Mesenchymal stem cell (in vitro differentiated cells and primary cell): ENCODE results near the gene PODXL.

Experiments
- DNase-seq: peaks from one replicate; pipeline ENCODE4 v3.0.0-alpha.2; 2013
- H2AFZ ChIP-seq: one replicate; pipeline ENCODE4 v1.6.1; 2013; ENCODE audit warnings: low read depth, mild to moderate bottlenecking, control low read depth, inconsistent platforms, low read length, moderate library complexity
- H2AK5ac ChIP-seq: 2 replicates; pipeline ENCODE4 v1.6.1; 2013; ENCODE audit warnings: low read length, moderate library complexity, mild to moderate bottlenecking, inconsistent platforms; ENCODE audit not compliant: severe bottlenecking
- H2BK120ac ChIP-seq: one replicate; pipeline ENCODE4 v1.6.1; 2013; ENCODE audit warnings: low read depth, mild to moderate bottlenecking, inconsistent platforms, low read length, moderate library complexity
- H2BK12ac ChIP-seq, 2 experiments: one replicate each; pipeline ENCODE4 v1.6.1; 2013; ENCODE audit warnings: inconsistent platforms in 2 of 2, low read length in 2 of 2, mild to moderate bottlenecking in 2 of 2, moderate library complexity in 2 of 2, control low read depth in 1 of 2
- H2BK15ac ChIP-seq: one replicate; pipeline ENCODE4 v1.6.1; 2013; ENCODE audit warnings: mild to moderate bottlenecking, low read depth, inconsistent platforms; ENCODE audit not compliant: poor library complexity, severe bottlenecking
- H2BK5ac ChIP-seq: 2 replicates; pipeline ENCODE4 v1.6.1; 2013; ENCODE audit warnings: low read depth, mild to moderate bottlenecking, low read length, control low read depth, inconsistent platforms; ENCODE audit not compliant: poor library complexity, severe bottlenecking
- H3K14ac ChIP-seq, 2 experiments: one replicate each; pipeline ENCODE4 v1.6.1; 2013; ENCODE audit warnings: inconsistent platforms in 2 of 2, low read length in 2 of 2, control low read depth in 1 of 2, mild to moderate bottlenecking in 1 of 2, moderate library complexity in 1 of 2
- H3K18ac ChIP-seq, 2 experiments: one replicate each; pipeline ENCODE4 v1.6.1; 2013; ENCODE audit warnings: inconsistent platforms in 2 of 2, low read length in 2 of 2, control low read depth in 1 of 2, low read depth in 1 of 2, mild to moderate bottlenecking in 1 of 2
- H3K23ac ChIP-seq, 2 experiments: one replicate each; pipeline ENCODE4 v1.6.1; 2013; ENCODE audit warnings: inconsistent platforms in 2 of 2, low read length in 2 of 2, mild to moderate bottlenecking in 2 of 2, moderate library complexity in 2 of 2, control low read depth in 1 of 2
- H3K27ac ChIP-seq: 2 replicates; pipeline ENCODE4 v1.5.1; 2013; ENCODE audit warnings: mild to moderate bottlenecking, moderate library complexity, low read length, control low read depth, inconsistent platforms; ENCODE audit not compliant: poor library complexity, severe bottlenecking
- H3K27me3 ChIP-seq, 2 experiments: 2 replicates each; pipeline versions ENCODE4 v1.6.1 to v1.7.0; 2013; ENCODE audit warnings: low read length in 2 of 2, mild to moderate bottlenecking in 2 of 2, moderate library complexity in 2 of 2, control low read depth in 1 of 2, inconsistent platforms in 1 of 2; ENCODE audit not compliant: control insufficient read depth in 1 of 2, insufficient read depth in 1 of 2
- H3K36me3 ChIP-seq, 2 experiments: 2 replicates each; pipeline versions ENCODE4 v1.6.1 to v1.7.0; 2013; ENCODE audit warnings: low read length in 2 of 2, control low read depth in 1 of 2, inconsistent platforms in 1 of 2, low read depth in 1 of 2, mild to moderate bottlenecking in 1 of 2; ENCODE audit not compliant: insufficient read depth in 2 of 2, control insufficient read depth in 1 of 2
- H3K4ac ChIP-seq, 2 experiments: one replicate each; pipeline ENCODE4 v1.6.1; 2013; ENCODE audit warnings: inconsistent platforms in 2 of 2, low read length in 2 of 2, mild to moderate bottlenecking in 2 of 2, moderate library complexity in 2 of 2, control low read depth in 1 of 2, low read depth in 1 of 2
- H3K4me1 ChIP-seq: 2 replicates; pipeline ENCODE4 v1.6.1; 2013; ENCODE audit warnings: low read depth, low read length, control low read depth; ENCODE audit not compliant: control insufficient read depth, insufficient read depth
- H3K4me2 ChIP-seq: 2 replicates; pipeline ENCODE4 v1.6.1; 2013; ENCODE audit warnings: low read length, mild to moderate bottlenecking, inconsistent platforms; ENCODE audit not compliant: poor library complexity, severe bottlenecking
- H3K4me3 ChIP-seq, 2 experiments: 2 replicates each; pipeline versions ENCODE4 v1.5.1 to v1.7.0; 2013; ENCODE audit warnings: low read length in 2 of 2, mild to moderate bottlenecking in 2 of 2, control low read depth in 1 of 2, low read depth in 1 of 2; ENCODE audit not compliant: insufficient read depth in 1 of 2
- H3K79me1 ChIP-seq: replicated peaks from 2 replicates; pipeline ENCODE4 v1.6.1; 2013; ENCODE audit warnings: mild to moderate bottlenecking, control low read depth, low read length, inconsistent platforms; ENCODE audit not compliant: poor library complexity, severe bottlenecking
- H3K9ac ChIP-seq: 2 replicates; pipeline ENCODE4 v1.7.0; 2013; ENCODE audit warnings: mild to moderate bottlenecking, low read length, moderate library complexity
- H3K9me3 ChIP-seq: 2 replicates; pipeline ENCODE4 v1.7.0; 2013; ENCODE audit warnings: mild to moderate bottlenecking, low read length; ENCODE audit not compliant: control insufficient read depth
- H4K8ac ChIP-seq: one replicate; pipeline ENCODE4 v1.6.1; 2013; ENCODE audit warnings: inconsistent platforms, mild to moderate bottlenecking, low read length, moderate library complexity
- H4K91ac ChIP-seq: one replicate; pipeline ENCODE4 v1.6.1; 2013; ENCODE audit warnings: mild to moderate bottlenecking, low read length, inconsistent platforms
- WGBS: methylation state at CpG from one replicate; pipeline ENCODE4 v1.1.7; 2013; ENCODE audit warnings: mixed read lengths; 5-methylcytosine and 5-hydroxymethylcytosine counted together

The PODXL gene

DNA sequence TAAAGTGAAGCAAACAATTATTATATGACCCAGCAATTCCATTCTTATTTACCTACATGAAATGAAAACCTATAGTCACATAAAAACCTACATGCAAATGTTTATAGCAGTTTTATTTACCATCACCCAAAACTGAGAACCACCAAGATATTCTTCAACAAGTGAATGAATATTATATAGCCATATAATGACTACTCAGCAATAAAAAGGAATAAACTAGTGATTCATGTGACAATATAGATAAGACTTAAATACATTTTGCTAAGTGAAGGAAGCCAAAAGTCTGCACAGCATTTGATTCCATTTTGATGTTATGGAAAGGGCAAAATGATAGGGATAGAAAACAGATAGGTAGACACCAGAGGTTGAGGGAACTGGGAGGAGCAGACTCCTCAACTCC lies 31.7 kb downstream of the PODXL start:
- Histone ChIP-seq H3K9ac (no peak overlapping the region), H3K14ac (no peak overlapping the region), H3K23ac (no peak overlapping the region), H3K18ac (no peak overlapping the region), H3K4me1 (no peaks in the 10 kb centered on the region), H2BK5ac (no peak overlapping the region), H2BK15ac (no peak overlapping the region), H3K79me1 (no peaks in the 10 kb centered on the region), H4K8ac (no peak overlapping the region), H2BK12ac (no peak overlapping the region), H2BK120ac (no peak overlapping the region), H3K4me2 (no peak overlapping the region), H3K27ac (no peak overlapping the region), H2AFZ (no peak overlapping the region), H3K9me3 (no peaks in the 10 kb centered on the region), H3K4me3 (no peak overlapping the region), H3K4ac (no peak overlapping the region), H3K36me3 (no peaks in the 10 kb centered on the region), H3K27me3 (no peaks in the 10 kb centered on the region), H2AK5ac (no peak overlapping the region), H4K91ac (no peak overlapping the region)
- DNase-seq = no peak

GRCh38 chr7:131524115-131524514 lies 32.3 kb downstream of the PODXL start:
- no peaks in the 10 kb centered on the region for H3K27me3 ChIP-seq
- no peak overlapping the region for H2AK5ac ChIP-seq
- H2BK12ac ChIP-seq = no peak overlapping the region
- no peak overlapping the region for H3K4me2 ChIP-seq
- no peak overlapping the region for H3K4me3 ChIP-seq
- no peak overlapping the region for H3K23ac ChIP-seq
- no peak overlapping the region for H3K9ac ChIP-seq
- no peak overlapping the region for H2AFZ ChIP-seq
- H3K4ac ChIP-seq = no peak overlapping the region
- no peak overlapping the region for H2BK120ac ChIP-seq
- H3K18ac ChIP-seq = no peak overlapping the region
- H3K4me1 ChIP-seq = no peaks in the 10 kb centered on the region
- H4K91ac ChIP-seq = no peak overlapping the region
- no peak overlapping the region for H4K8ac ChIP-seq
- no CpG with 5 or more reads among the region's 2 CpGs for WGBS
- no peak overlapping the region for H2BK5ac ChIP-seq
- H3K9me3 ChIP-seq = no peaks in the 10 kb centered on the region
- no peaks in the 10 kb centered on the region for H3K36me3 ChIP-seq
- H3K79me1 ChIP-seq = no peaks in the 10 kb centered on the region
- H3K27ac ChIP-seq = no peak overlapping the region
- H2BK15ac ChIP-seq = no peak overlapping the region
- H3K14ac ChIP-seq = no peak overlapping the region
- no peak for DNase-seq

- WGBS = 90% methylated on average over 11 of the region's 11 CpGs
- Histone ChIP-seq H3K79me1 (no peaks in the 10 kb centered on the region), H3K9ac (peak overlapping the region; percentile 69), H3K36me3 (no peaks in the 10 kb centered on the region), H3K27ac (no peak overlapping the region), H3K27me3 (no peaks in the 10 kb centered on the region), H3K23ac (no peak overlapping the region), H2BK120ac (no peak overlapping the region), H3K4me1 (peaks cover 1% of the 10 kb centered on the region), H2AFZ (no peak overlapping the region), H3K9me3 (no peaks in the 10 kb centered on the region), H4K8ac (no peak overlapping the region), H3K14ac (no peak overlapping the region), H4K91ac (no peak overlapping the region), H2BK5ac (no peak overlapping the region), H3K4me3 (peak overlapping the region in 1 of 2 experiments; percentile 71), H2AK5ac (no peak overlapping the region), H2BK12ac (no peak overlapping the region), H3K18ac (no peak overlapping the region), H3K4ac (no peak overlapping the region), H2BK15ac (no peak overlapping the region), H3K4me2 (no peak overlapping the region)
- DNase-seq = peak; percentile 45
Measured at GRCh38 chr7:131522325-131522930, 34.0 kb downstream of the PODXL start.

DNA sequence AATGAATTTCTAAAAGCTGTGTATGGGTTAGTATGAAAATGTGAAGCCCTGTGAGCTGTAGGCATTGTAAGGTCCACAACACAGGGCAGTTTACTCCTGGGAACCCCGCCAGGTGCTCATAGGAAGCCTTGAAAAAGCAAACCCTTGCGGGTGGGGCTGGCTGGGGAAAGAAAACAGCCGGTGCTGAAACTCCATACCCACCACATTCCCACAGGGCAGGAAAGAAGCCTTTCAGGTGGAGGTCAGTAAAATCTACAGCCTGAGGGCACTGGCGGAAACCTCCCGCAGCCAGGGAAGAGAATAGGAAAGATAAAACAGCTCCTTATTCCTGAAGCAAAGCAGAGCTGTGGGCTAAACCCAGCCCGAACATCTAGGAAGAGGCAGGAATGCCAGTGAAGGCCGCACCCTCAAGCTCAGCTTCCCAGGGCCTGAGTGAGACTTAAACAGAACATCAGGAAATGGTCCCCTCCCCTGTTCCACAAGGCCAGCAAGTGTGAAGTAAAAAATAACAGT lies 34.7 kb downstream of the PODXL start:
- Histone ChIP-seq H3K27ac (no peak overlapping the region), H2BK5ac (no peak overlapping the region), H3K27me3 (no peaks in the 10 kb centered on the region), H2AFZ (no peak overlapping the region), H2BK120ac (no peak overlapping the region), H3K79me1 (no peaks in the 10 kb centered on the region), H4K91ac (no peak overlapping the region), H3K36me3 (no peaks in the 10 kb centered on the region), H2AK5ac (no peak overlapping the region), H3K9me3 (no peaks in the 10 kb centered on the region), H2BK15ac (peak overlapping the region; percentile 48), H3K9ac (no peak overlapping the region), H3K4me1 (peaks cover 1% of the 10 kb centered on the region), H3K4me2 (no peak overlapping the region), H3K14ac (no peak overlapping the region), H3K18ac (no peak overlapping the region), H3K23ac (no peak overlapping the region), H4K8ac (no peak overlapping the region), H2BK12ac (no peak overlapping the region), H3K4ac (no peak overlapping the region), H3K4me3 (no peak overlapping the region)
- DNase-seq = no peak
- WGBS = 74% methylated on average over 6 of the region's 7 CpGs
